Measurements from ENCODE around the gene NFIL3.

GRCh38 chr9:91359083-91359482, 64.5 kb downstream of the NFIL3 start:
- TF ChIP-seq POLR2A (IDR thresholded peaks at IDR 0.05; ENCODE audit: control extremely low read depth in 1 of 2, low read depth in 2 of 2, low read length in 2 of 2) (no peak), TAF1 (IDR thresholded peaks at IDR 0.05; ENCODE audit: low read depth, low read length) (no peak), MAX (IDR thresholded peaks at IDR 0.05) (no peak), BCL11A (IDR thresholded peaks at IDR 0.05; ENCODE audit: low read depth in 2 of 2, low read length in 2 of 2) (no peak), GTF2F1 (IDR thresholded peaks at IDR 0.05; ENCODE audit: borderline replicate concordance, low read depth, low read length) (no peak), CTCF (IDR thresholded peaks at IDR 0.05; ENCODE audit: control extremely low read depth in 1 of 3, insufficient read depth in 1 of 3, low read depth in 1 of 3, low read length in 3 of 3) (no peak)

Data from H1 (cell line).